ENCODE data around the gene MECP2.
"Not testable (repeated sequence)": the region's sequence is repeated elsewhere in the genome, so short reads cannot be mapped to it uniquely, and the experiment has no call there.

Gene MECP2

GRCh38 chrX:154014429-154015380 lies 82.8 kb downstream of the MECP2 start:
- DNase-seq: no peak

GRCh38 chrX:154013614-154014360 lies 83.7 kb downstream of the MECP2 start:
- peak; percentile 63 for DNase-seq

DNA sequence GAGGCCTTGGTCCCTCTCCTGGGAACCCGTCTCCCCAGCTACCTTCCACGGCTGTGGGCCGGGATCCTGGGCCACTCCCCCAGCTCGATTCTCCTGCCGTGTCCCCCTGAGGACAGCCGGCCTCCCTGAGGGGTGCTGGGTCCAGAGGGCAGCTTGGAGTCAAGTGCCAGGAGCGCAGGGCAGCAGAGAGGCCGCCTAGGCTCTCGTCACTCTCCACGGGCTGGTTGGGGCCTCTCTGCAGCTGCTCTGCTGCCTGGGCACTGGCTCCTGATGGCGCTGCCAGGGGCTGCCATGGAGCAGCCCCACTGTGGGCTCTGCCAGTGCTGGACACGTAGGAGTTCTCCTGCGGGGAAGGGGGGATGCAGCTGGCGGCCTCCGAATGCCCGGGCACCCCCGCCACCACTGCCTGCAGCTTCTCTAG lies 84.5 kb downstream of the MECP2 start:
- DNase-seq: no peak

DNA sequence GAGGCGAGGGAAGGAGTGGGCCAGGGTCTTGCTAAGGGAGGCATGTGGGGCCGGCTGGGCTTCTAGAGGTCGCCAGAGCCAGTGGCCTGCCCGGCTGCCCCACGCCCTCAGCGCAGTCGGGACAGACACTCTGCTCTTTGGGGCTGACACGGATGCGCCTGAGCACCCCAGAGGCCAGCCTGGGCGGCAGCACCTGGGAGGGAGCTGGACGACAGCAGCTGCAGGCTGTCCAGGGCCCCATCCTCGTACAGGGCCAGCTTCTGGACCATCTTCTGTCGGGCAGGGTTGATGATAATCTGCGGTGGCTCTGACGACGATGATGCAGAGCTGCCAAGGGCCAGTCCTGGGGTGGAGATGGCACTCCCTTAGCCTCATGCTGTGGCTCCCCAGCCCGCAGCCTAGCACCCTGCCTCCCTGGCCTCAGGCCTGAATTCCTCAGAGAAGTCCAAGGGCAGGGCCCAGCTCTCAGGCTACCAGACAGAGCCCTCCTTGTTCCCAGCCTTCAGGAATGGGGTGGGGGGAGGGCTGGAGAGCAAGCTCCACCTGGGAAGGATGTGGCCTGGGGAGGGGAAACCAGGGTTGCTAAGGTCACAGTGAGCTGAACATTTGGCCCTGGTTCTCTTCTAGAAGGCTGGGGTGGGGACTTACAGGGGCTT lies 85.1 kb downstream of the MECP2 start:
- no peak for DNase-seq

GRCh38 chrX:154011376-154012335 lies 85.9 kb downstream of the MECP2 start:
- DNase-seq: no peak

DNA sequence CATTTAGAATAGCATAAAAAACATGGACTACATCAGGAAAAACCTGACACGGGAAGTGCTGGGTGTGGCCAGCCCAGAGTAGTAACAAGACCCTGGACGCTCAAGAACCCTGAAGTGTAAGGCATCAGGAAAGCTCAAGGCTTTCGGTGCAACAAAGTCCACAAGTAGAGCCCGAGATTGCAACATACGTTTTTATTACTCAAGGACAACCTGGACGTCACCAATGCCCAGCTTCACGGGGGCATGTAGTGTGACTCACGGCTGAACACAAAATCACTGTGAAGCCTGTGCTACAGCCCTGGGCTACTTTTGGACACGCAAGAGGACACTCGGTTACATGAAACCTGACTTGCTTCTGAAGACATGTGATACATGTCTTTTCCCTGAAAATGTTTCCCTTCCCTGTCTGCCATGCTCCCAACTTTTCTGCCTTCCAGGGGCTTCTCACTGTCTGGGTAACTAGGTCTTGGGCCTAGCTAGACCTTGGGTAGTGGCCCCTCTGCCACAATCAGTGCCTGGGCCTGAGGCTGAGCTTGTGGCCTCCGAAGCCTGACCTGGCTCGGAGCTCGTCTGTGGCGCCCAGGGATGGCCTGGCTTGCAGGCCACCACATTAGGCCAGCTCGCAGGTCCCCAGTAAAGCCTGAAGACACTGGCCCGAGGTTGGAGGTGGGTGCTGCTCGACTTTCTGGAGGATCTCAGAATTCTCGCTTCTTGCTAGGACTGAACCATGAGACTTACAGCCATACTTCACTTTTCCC lies 87.0 kb downstream of the MECP2 start:
- DNase-seq: no peak

DNA sequence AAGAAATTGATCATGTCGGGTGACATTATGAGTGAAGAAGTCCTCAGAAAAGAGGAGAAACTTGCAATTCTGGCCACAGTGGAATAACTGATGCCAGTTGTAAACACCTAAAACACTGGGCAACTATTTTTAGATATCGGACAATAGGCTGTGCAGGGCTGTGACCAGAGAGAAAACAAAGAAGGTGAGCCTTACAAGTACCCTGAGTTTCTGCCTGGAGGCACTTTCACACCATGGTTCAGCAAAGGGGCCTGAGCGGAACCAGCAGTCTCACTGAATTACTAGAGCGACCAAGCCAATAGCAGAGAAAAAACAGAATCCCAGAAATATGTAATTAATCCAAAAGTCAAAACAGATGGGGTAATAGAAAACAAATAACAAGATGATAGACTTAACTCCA lies 89.0 kb downstream of the MECP2 start:
- no peak for DNase-seq

DNA sequence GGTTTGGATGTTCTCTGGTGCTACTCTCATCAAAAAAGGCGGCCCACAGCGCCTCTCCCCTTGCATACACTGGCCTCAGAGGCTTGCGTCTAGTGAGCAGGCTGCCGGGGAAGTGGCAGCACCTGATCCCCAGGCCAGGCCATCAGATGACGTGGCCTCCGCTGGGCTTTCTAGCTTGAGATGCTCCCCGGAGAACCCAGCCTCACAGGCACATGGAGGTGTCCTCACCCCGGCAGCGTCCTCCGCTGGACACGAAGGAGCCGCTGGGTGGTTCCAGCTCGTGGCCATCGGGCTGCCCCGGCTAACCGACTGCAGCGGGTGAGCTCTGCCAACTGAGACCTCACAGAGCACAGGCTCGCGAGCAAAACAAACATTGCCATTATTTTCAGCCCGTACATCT lies 90.6 kb downstream of the MECP2 start:
- DNase-seq: no peak

DNA sequence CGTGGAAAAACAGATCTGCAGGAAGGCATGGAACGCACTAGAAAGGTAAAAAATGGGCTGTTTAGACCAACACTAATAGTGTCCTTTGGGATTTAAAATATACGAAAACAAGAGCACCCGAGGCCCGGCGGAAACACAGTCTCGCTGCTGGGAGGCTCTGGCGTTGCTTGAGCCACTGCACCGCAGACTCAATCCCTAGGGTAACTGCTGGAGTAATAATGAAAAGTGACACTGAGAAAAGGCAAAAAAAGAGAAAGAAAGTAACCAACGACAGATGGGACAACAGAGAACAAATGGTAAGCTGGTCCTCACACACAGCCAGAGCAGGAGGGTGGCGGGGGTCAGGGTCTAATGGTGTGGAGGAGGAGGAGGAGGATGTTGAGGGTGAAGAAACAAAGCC lies 93.2 kb downstream of the MECP2 start:
- DNase-seq: no peak

GRCh38 chrX:154002215-154002719 lies 95.2 kb downstream of the MECP2 start:
- DNase-seq: peak; percentile 73

DNA sequence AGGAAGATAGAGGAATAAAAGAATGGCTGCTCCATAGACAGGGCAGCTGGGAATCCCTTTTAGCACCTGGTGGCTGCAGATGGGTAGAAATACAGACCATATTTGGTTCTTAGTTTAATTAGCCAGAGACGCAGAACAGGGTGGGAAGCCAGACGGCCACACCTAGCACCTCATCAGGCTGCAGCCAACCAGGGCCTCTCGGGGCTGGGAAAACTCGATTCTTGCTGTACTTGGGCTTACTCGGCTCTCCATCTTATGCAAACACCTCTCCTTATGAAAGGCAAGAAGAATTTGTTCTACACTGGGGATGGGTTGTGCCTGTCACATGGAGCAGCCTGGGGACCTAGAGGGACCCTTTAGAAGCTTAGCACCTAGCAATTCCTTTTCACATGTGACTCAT lies 97.5 kb downstream of the MECP2 start:
- DNase-seq: no peak

GRCh38 chrX:153999359-154000037 lies 98.0 kb downstream of the MECP2 start:
- DNase-seq: no peak

- DNase-seq: no peak
These were observed 102.0 kb downstream of the MECP2 start for GRCh38 chrX:153995504-153995903.

GRCh38 chrX:153994398-153994797 lies 103.1 kb downstream of the MECP2 start:
- not testable (repeated sequence) for DNase-seq

- DNase-seq: no peak
These were observed 103.5 kb downstream of the MECP2 start for GRCh38 chrX:153993978-153994377.

GRCh38 chrX:153993079-153993478 lies 104.4 kb downstream of the MECP2 start:
- no peak for DNase-seq

- DNase-seq: no peak
These were observed 105.3 kb downstream of the MECP2 start for GRCh38 chrX:153992180-153992579.

- DNase-seq: no peak
These were observed 106.4 kb downstream of the MECP2 start for GRCh38 chrX:153991013-153991580.

GRCh38 chrX:153989973-153990655 lies 107.4 kb downstream of the MECP2 start:
- DNase-seq: no peak

DNA sequence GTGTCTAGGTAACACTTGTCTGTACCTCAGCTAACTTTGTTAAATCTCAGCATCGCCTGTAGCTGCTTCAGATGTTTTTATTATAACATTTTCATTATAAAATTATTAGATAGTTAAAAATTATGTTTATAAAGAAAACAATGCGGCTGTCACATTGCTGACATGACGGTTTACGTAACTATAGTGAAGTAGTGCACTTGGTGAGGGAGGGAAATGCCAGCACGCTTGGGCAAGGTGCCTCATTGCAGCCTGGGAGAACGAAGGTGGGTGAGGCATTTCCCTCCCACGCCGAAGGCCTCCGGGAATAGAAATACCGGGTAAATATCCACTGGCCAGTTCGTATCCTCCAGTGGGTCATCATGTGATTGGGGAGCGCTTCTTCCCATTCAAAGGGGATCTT lies 109.0 kb downstream of the MECP2 start:
- no peak for DNase-seq

All from CD4-positive, alpha-beta T cell treated with Interleukin-17A for 1 hour (primary cell).